K562 (cell line): ENCODE results near the gene CLPSL1. TPM values are rescaled to one million over a fixed set of nuclear protein-coding genes. Genes with fewer than 3 reads are reported as not detected.

Experiments used
- ASH1L ChIP-seq: fragments of 450-650 bp; IDR thresholded peaks from 2 replicates; pipeline ENCODE4 v1.6.1; 2018; ENCODE audit warnings: borderline replicate concordance, mild to moderate bottlenecking, low read depth; ENCODE audit not compliant: partially characterized antibody
- CHD4 ChIP-seq: fragments of 200-600 bp; sonication (generic); IDR thresholded peaks from 3 replicates; pipeline ENCODE4 v1.6.1; 2012; ENCODE audit warnings: low read depth, mild to moderate bottlenecking, mixed read lengths, low read length, inconsistent platforms; ENCODE audit not compliant: insufficient read depth, insufficient replicate concordance, poor library complexity, severe bottlenecking
- FOXP1 ChIP-seq: sonication (generic); formaldehyde crosslinking; IDR thresholded peaks from 2 replicates; pipeline ENCODE4 v1.8.0; 2022; ENCODE audit warnings: mild to moderate bottlenecking, missing genetic modification reagents
- GTF2F1 ChIP-seq: IDR thresholded peaks from 2 replicates; pipeline ENCODE4 v1.6.1; 2011; ENCODE audit warnings: low read depth, low read length, improper control_type of control experiment
- KLF1 ChIP-seq: fragments of 450-650 bp; IDR thresholded peaks from 2 replicates; pipeline ENCODE4 v1.6.1; 2016; ENCODE audit warnings: missing genetic modification characterization, missing compliant biosample characterization
- LCOR ChIP-seq: sonication (generic); formaldehyde crosslinking; IDR thresholded peaks from 2 replicates; pipeline ENCODE4 v1.8.0; 2022; ENCODE audit warnings: mild to moderate bottlenecking, missing genetic modification reagents
- MTA3 ChIP-seq: fragments of 450-650 bp; formaldehyde crosslinking; IDR thresholded peaks from 2 replicates; pipeline ENCODE4 v1.6.1; 2017; ENCODE audit warnings: mild to moderate bottlenecking, borderline replicate concordance
- MXI1 ChIP-seq: IDR thresholded peaks from 2 replicates; pipeline ENCODE4 v1.6.1; 2011; ENCODE audit warnings: low read depth, mild to moderate bottlenecking, improper control_type of control experiment, low read length
- NCOA1 ChIP-seq: fragments of 450-650 bp; IDR thresholded peaks from 2 replicates; pipeline ENCODE4 v1.6.1; 2016; ENCODE audit warnings: low read depth
- SIRT6 ChIP-seq: IDR thresholded peaks from one replicate; pipeline ENCODE4 v1.6.1; 2012; ENCODE audit warnings: low read depth, mild to moderate bottlenecking, control low read depth, inconsistent platforms, low read length, moderate library complexity
- U2AF1 ChIP-seq: fragments of 200-400 bp; formaldehyde crosslinking; optimal IDR thresholded peaks from 2 replicates; pipeline ENCODE3; 2017; ENCODE audit warnings: mild to moderate bottlenecking, low read depth, low read length, moderate library complexity
- U2AF2 ChIP-seq: fragments of 200-400 bp; formaldehyde crosslinking; optimal IDR thresholded peaks from 2 replicates; pipeline ENCODE3; 2017; ENCODE audit warnings: low read depth, mild to moderate bottlenecking, low read length
- ZNF282 ChIP-seq: sonication (generic); formaldehyde crosslinking; IDR thresholded peaks from 2 replicates; pipeline ENCODE4 v1.8.1; 2023; ENCODE audit warnings: missing genetic modification reagents
- ZNF695 ChIP-seq: fragments of 450-650 bp; formaldehyde crosslinking; IDR thresholded peaks from 2 replicates; pipeline ENCODE4 v1.4.0; 2020; ENCODE audit warnings: mild to moderate bottlenecking, moderate library complexity
- polyA plus RNA-seq, 8 experiments: library from polyadenylated mRNA; depleted of rRNA in 4 of 8; stranded (reverse) in 5 of 8; unstranded in 3 of 8; fragments of >200 nt; fragmentation: Nextera tagmentation in 2 of 8; fragmentation: Illumina TruSeq in 1 of 8; extraction: Ambion mirVana in 2 of 8; extraction: Trizol in 1 of 8; gene quantifications; 2 replicates each; pipeline versions ENCODE4 v1.2.1 to v1.2.3, GENCODE V29; 2011 to 2014; ENCODE audit warnings: inconsistent platforms in 1 of 8, missing spikeins in 1 of 8
- total RNA-seq, 7 experiments: library from RNA; depleted of rRNA in 6 of 7; stranded (reverse); fragments of >200 nt in 6 of 7; fragmentation: Illumina TruSeq in 2 of 7; extraction: Trizol in 2 of 7; gene quantifications; 2 replicates each; pipeline versions ENCODE4 v1.2.1 to v1.2.3, GENCODE V29; 2011 to 2021; ENCODE audit warnings: low replicate concordance in 1 of 7
- TF ChIP-seq, protein P1 (sequence below): fragments of 450-650 bp; IDR thresholded peaks from 2 replicates; pipeline ENCODE4 v1.7.1; 2018; ENCODE audit warnings: mild to moderate bottlenecking, low read depth; ENCODE audit not compliant: partially characterized antibody
- TF ChIP-seq, protein P2 (sequence below): fragments of 450-650 bp; IDR thresholded peaks from 2 replicates; pipeline ENCODE4 v1.6.1; 2016
- TF ChIP-seq, protein P3 (sequence below): sonication (generic); formaldehyde crosslinking; IDR thresholded peaks from 2 replicates; pipeline ENCODE4 v1.8.1; 2023; ENCODE audit warnings: missing genetic modification reagents, mild to moderate bottlenecking, borderline replicate concordance
- TF ChIP-seq, protein P4 (sequence below): sonication (generic); IDR thresholded peaks from 2 replicates; pipeline ENCODE4 v1.6.1; 2016

CLPSL1 gene
- total and polyA plus RNA-seq, 9 of the 15 experiments (the other 6 are each of a cell fraction or from before 2014, with no cell fraction given), result not detected

DNA sequence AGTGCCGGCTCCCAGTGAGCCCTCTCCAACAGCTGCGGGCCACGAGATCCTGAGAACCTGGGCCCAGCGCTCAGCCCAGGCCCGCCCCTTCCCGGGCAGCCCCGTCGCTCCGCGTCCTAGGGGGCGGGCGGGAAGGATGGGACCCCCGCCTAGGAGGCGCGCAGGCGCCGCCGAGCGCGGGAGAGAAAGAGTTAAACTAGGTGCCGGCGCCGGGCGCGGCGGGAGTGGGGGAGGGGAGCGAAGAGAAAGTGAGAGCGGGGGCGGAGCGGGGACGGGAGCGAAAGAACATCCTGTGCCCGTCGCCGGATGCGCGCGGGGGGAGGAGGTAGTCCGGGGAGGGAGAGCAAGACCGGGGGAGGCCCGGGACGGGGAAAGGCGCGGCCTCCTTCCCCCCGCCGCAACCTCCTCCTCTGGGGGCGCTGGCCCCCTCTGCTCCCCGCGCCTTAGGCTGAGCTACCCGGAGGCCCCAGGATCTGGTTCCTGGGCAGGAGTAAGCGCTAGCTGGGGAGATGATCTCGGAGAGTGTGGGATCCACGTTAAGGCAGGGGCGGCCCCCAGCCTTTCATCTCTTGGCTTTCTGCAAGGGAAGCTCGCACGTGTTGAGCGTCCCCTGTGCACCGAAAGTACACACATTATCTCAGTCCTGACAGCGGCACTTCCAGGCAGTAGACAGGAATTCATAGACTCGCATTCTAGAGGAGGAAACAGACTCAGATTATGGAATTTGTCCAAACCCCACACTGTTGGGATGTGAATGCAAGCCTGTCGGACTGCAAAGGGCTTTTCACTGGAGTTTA is 48.9 kb upstream of the CLPSL1 start (continued):
- TF ChIP-seq, protein P1, sequence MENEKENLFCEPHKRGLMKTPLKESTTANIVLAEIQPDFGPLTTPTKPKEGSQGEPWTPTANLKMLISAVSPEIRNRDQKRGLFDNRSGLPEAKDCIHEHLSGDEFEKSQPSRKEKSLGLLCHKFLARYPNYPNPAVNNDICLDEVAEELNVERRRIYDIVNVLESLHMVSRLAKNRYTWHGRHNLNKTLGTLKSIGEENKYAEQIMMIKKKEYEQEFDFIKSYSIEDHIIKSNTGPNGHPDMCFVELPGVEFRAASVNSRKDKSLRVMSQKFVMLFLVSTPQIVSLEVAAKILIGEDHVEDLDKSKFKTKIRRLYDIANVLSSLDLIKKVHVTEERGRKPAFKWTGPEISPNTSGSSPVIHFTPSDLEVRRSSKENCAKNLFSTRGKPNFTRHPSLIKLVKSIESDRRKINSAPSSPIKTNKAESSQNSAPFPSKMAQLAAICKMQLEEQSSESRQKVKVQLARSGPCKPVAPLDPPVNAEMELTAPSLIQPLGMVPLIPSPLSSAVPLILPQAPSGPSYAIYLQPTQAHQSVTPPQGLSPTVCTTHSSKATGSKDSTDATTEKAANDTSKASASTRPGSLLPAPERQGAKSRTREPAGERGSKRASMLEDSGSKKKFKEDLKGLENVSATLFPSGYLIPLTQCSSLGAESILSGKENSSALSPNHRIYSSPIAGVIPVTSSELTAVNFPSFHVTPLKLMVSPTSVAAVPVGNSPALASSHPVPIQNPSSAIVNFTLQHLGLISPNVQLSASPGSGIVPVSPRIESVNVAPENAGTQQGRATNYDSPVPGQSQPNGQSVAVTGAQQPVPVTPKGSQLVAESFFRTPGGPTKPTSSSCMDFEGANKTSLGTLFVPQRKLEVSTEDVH, result no peak
- TF ChIP-seq, protein P2, sequence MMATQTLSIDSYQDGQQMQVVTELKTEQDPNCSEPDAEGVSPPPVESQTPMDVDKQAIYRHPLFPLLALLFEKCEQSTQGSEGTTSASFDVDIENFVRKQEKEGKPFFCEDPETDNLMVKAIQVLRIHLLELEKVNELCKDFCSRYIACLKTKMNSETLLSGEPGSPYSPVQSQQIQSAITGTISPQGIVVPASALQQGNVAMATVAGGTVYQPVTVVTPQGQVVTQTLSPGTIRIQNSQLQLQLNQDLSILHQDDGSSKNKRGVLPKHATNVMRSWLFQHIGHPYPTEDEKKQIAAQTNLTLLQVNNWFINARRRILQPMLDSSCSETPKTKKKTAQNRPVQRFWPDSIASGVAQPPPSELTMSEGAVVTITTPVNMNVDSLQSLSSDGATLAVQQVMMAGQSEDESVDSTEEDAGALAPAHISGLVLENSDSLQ, result peak; percentile 21; the same call in 1 of the 2 replicates
- TF ChIP-seq NCOA1 (peak; percentile 63; the same call in 1 of the 2 replicates), LCOR (CRISPR knock-in tag) (peak; percentile 51; the same call in 1 of the 2 replicates), SIRT6 (no peak), MXI1 (peak; percentile 60; the same call in 1 of the 2 replicates), GTF2F1 (no peak), KLF1 (tag) (no peak), FOXP1 (peak; percentile 68; the same call in 1 of the 2 replicates), U2AF2 (no peak), ZNF282 (CRISPR knock-in tag) (no peak), ASH1L (no peak), ZNF695 (CRISPR knock-in tag) (no peak), CHD4 (peak; percentile 55), MTA3 (peak; percentile 71), U2AF1 (peak; percentile 25)
- TF ChIP-seq, protein P3, sequence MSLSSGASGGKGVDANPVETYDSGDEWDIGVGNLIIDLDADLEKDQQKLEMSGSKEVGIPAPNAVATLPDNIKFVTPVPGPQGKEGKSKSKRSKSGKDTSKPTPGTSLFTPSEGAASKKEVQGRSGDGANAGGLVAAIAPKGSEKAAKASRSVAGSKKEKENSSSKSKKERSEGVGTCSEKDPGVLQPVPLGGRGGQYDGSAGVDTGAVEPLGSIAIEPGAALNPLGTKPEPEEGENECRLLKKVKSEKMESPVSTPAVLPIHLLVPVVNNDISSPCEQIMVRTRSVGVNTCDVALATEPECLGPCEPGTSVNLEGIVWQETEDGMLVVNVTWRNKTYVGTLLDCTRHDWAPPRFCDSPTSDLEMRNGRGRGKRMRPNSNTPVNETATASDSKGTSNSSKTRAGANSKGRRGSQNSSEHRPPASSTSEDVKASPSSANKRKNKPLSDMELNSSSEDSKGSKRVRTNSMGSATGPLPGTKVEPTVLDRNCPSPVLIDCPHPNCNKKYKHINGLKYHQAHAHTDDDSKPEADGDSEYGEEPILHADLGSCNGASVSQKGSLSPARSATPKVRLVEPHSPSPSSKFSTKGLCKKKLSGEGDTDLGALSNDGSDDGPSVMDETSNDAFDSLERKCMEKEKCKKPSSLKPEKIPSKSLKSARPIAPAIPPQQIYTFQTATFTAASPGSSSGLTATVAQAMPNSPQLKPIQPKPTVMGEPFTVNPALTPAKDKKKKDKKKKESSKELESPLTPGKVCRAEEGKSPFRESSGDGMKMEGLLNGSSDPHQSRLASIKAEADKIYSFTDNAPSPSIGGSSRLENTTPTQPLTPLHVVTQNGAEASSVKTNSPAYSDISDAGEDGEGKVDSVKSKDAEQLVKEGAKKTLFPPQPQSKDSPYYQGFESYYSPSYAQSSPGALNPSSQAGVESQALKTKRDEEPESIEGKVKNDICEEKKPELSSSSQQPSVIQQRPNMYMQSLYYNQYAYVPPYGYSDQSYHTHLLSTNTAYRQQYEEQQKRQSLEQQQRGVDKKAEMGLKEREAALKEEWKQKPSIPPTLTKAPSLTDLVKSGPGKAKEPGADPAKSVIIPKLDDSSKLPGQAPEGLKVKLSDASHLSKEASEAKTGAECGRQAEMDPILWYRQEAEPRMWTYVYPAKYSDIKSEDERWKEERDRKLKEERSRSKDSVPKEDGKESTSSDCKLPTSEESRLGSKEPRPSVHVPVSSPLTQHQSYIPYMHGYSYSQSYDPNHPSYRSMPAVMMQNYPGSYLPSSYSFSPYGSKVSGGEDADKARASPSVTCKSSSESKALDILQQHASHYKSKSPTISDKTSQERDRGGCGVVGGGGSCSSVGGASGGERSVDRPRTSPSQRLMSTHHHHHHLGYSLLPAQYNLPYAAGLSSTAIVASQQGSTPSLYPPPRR (CRISPR knock-in tag), result 0 out of 2 replicates have a peak, but pooled peaks have one; percentile 2
- TF ChIP-seq, protein P4, sequence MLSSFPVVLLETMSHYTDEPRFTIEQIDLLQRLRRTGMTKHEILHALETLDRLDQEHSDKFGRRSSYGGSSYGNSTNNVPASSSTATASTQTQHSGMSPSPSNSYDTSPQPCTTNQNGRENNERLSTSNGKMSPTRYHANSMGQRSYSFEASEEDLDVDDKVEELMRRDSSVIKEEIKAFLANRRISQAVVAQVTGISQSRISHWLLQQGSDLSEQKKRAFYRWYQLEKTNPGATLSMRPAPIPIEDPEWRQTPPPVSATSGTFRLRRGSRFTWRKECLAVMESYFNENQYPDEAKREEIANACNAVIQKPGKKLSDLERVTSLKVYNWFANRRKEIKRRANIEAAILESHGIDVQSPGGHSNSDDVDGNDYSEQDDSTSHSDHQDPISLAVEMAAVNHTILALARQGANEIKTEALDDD, result no peak
